ENCODE measurements around the gene HADH.

Gene HADH

GRCh38 chr4:108031427-108032083 is 41.9 kb downstream of the HADH start:
- Histone ChIP-seq H2AFZ (no peak overlapping the region), H3K9me3 (ENCODE audit: control insufficient read depth, low read length) (no peaks in the 10 kb centered on the region), H3K4me1 (no peaks in the 10 kb centered on the region), H3K27ac (no peak overlapping the region), H3K4me3 (ENCODE audit: low read depth, low read length) (no peak overlapping the region), H3K4me2 (ENCODE audit: low read length) (no peak overlapping the region), H3K9ac (no peak overlapping the region), H3K36me3 (ENCODE audit: control insufficient read depth, insufficient read depth, low read length) (no peaks in the 10 kb centered on the region), H3K27me3 (ENCODE audit: control insufficient read depth, insufficient read depth, low read length) (no peaks in the 10 kb centered on the region), H3K79me2 (no peaks in the 10 kb centered on the region)
- no peak for TF ChIP-seq CTCF (IDR thresholded peaks at IDR 0.05)

GRCh38 chr4:108033348-108033747 is 43.7 kb downstream of the HADH start:
- H3K27ac ChIP-seq, result no peak overlapping the region
- no peaks in the 10 kb centered on the region for H3K27me3 ChIP-seq (ENCODE audit: control insufficient read depth, insufficient read depth, low read length)

GRCh38 chr4:108034565-108034964 is 44.9 kb downstream of the HADH start:
- Histone ChIP-seq H3K4me3 (ENCODE audit: low read depth, low read length) (no peak overlapping the region), H3K4me1 (no peaks in the 10 kb centered on the region), H2AFZ (no peak overlapping the region), H3K9me3 (ENCODE audit: control insufficient read depth, low read length) (no peaks in the 10 kb centered on the region), H3K27me3 (ENCODE audit: control insufficient read depth, insufficient read depth, low read length) (no peaks in the 10 kb centered on the region), H3K79me2 (no peaks in the 10 kb centered on the region), H3K27ac (no peak overlapping the region), H3K4me2 (ENCODE audit: low read length) (no peak overlapping the region), H3K9ac (no peak overlapping the region), H3K36me3 (ENCODE audit: control insufficient read depth, insufficient read depth, low read length) (no peaks in the 10 kb centered on the region)
- no peak for TF ChIP-seq CTCF (IDR thresholded peaks at IDR 0.05)

More at GRCh38 chr4:108033348-108033747, 43.7 kb downstream of the HADH start:
- no peaks in the 10 kb centered on the region for H3K4me1 ChIP-seq
- TF ChIP-seq CTCF (IDR thresholded peaks at IDR 0.05), result no peak
- no peak overlapping the region for H3K4me2 ChIP-seq (ENCODE audit: low read length)
- H3K9me3 ChIP-seq (ENCODE audit: control insufficient read depth, low read length), result no peaks in the 10 kb centered on the region
- no peak overlapping the region for H3K9ac ChIP-seq
- H3K4me3 ChIP-seq (ENCODE audit: low read depth, low read length), result no peak overlapping the region
- H3K79me2 ChIP-seq, result no peaks in the 10 kb centered on the region
- H3K36me3 ChIP-seq (ENCODE audit: control insufficient read depth, insufficient read depth, low read length), result no peaks in the 10 kb centered on the region
- H2AFZ ChIP-seq, result no peak overlapping the region

GRCh38 chr4:108035691-108036090 is 46.0 kb downstream of the HADH start:
- Histone ChIP-seq H3K79me2 (no peaks in the 10 kb centered on the region), H3K9me3 (ENCODE audit: control insufficient read depth, low read length) (no peaks in the 10 kb centered on the region), H3K9ac (no peak overlapping the region)

More at GRCh38 chr4:108035691-108036090, 46.0 kb downstream of the HADH start:
- Histone ChIP-seq H3K27ac (no peak overlapping the region), H2AFZ (no peak overlapping the region), H3K27me3 (ENCODE audit: control insufficient read depth, insufficient read depth, low read length) (no peaks in the 10 kb centered on the region), H3K36me3 (ENCODE audit: control insufficient read depth, insufficient read depth, low read length) (no peaks in the 10 kb centered on the region), H3K4me1 (no peaks in the 10 kb centered on the region), H3K4me2 (ENCODE audit: low read length) (no peak overlapping the region), H3K4me3 (ENCODE audit: low read depth, low read length) (no peak overlapping the region)
- no peak for TF ChIP-seq CTCF (IDR thresholded peaks at IDR 0.05)
